ENCODE results near the gene RGS11.

The RGS11 gene

GRCh38 chr16:253833-254232 lies 21.9 kb downstream of the RGS11 start:
- TF ChIP-seq CTCF (IDR thresholded peaks at IDR 0.05; ENCODE audit: borderline replicate concordance, insufficient read depth, low read depth, low read length) = no peak
- H3K4me3 ChIP-seq (ENCODE audit: low read depth, low read length) = no peak overlapping the region

GRCh38 chr16:252366-253337 lies 23.1 kb downstream of the RGS11 start:
- no peak overlapping the region for H3K4me3 ChIP-seq (ENCODE audit: low read depth, low read length)
- no peak for TF ChIP-seq CTCF (IDR thresholded peaks at IDR 0.05; ENCODE audit: borderline replicate concordance, insufficient read depth, low read depth, low read length)

GRCh38 chr16:249431-249830 lies 26.3 kb downstream of the RGS11 start:
- TF ChIP-seq CTCF (IDR thresholded peaks at IDR 0.05; ENCODE audit: borderline replicate concordance, insufficient read depth, low read depth, low read length) = no peak
- no peak overlapping the region for H3K4me3 ChIP-seq (ENCODE audit: low read depth, low read length)

- no peak for TF ChIP-seq CTCF (IDR thresholded peaks at IDR 0.05; ENCODE audit: borderline replicate concordance, insufficient read depth, low read depth, low read length)
Observed at GRCh38 chr16:247027-247426, 28.7 kb downstream of the RGS11 start.

GRCh38 chr16:245105-245504 lies 30.6 kb downstream of the RGS11 start:
- no peak overlapping the region for H3K4me3 ChIP-seq (ENCODE audit: low read depth, low read length)
- TF ChIP-seq CTCF (IDR thresholded peaks at IDR 0.05; ENCODE audit: borderline replicate concordance, insufficient read depth, low read depth, low read length) = no peak

More at GRCh38 chr16:247027-247426, 28.7 kb downstream of the RGS11 start:
- no peak overlapping the region for H3K4me3 ChIP-seq (ENCODE audit: low read depth, low read length)

- no peak overlapping the region for H3K4me3 ChIP-seq (ENCODE audit: low read depth, low read length)
- TF ChIP-seq CTCF (IDR thresholded peaks at IDR 0.05; ENCODE audit: borderline replicate concordance, insufficient read depth, low read depth, low read length) = no peak
Observed at GRCh38 chr16:243348-243747, 32.4 kb downstream of the RGS11 start.

GRCh38 chr16:242281-242680 lies 33.5 kb downstream of the RGS11 start:
- no peak overlapping the region for H3K4me3 ChIP-seq (ENCODE audit: low read depth, low read length)
- TF ChIP-seq CTCF (IDR thresholded peaks at IDR 0.05; ENCODE audit: borderline replicate concordance, insufficient read depth, low read depth, low read length) = no peak

All from GM12875 (cell line).